GM19455 (cell line): ENCODE data around the gene MSN.

Source experiments
- ATAC-seq: cut with Tn5 transposase; IDR thresholded peaks from one replicate; pipeline ENCODE4 v1.9.1; 2021; ENCODE audit not compliant: unreplicated experiment

MSN gene

DNA sequence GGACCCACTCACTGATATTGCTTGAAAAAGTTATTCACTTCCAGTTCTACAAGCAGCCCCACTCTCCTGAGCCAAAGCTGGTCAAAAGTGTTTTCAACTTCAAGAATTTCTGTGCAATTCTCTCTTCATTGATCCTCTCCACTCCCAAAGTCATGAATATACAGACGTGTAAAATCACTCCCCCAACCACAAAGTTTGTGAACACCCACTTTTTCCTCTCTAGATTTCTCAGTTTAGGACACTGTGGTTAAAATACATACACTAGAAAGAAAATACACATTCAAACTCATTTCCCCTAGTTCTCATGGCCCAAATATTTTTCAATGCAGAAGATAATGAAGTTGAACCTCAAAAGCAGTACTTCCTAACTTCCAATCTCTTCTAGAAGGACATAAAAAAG, 116.3 kb downstream of the MSN start:
- peak; percentile 63 for ATAC-seq
